H1 (cell line): ENCODE data around the gene RPL3. TPM values are rescaled to one million over a fixed set of nuclear protein-coding genes. Genes with fewer than 3 reads are reported as not detected.

Source experiments
- CTCF ChIA-PET: fragments of 300-600 bp; sonication (Branson Sonifier 250); formaldehyde crosslinking; loops from one replicate; lab custom pipeline; 2021; ENCODE audit not compliant: partially characterized antibody; lab: Charles Lee
- POLR2A ChIA-PET: fragments of 300-600 bp; sonication (Branson Sonifier 250); formaldehyde crosslinking; loops from one replicate; lab custom pipeline; 2021; ENCODE audit warnings: inconsistent platforms; ENCODE audit not compliant: partially characterized antibody; lab: Charles Lee
- DNase-seq, 2 experiments: peaks; one replicate each; pipeline versions ENCODE4 v3.0.0 to v3.0.0-alpha.2; 2010 to 2022; ENCODE audit warnings: low spot score in 2 of 2, low read depth in 1 of 2, mixed read lengths in 1 of 2
- FAIRE-seq: peaks from 2 replicates; lab custom pipeline; 2011; peaks lifted over from hg19 to GRCh38; lab: Jason Lieb, UNC
- H2AFZ ChIP-seq: 2 replicates; pipeline ENCODE4 v1.8.1; 2012; ENCODE audit warnings: low read length, inconsistent platforms
- H2AK5ac ChIP-seq: 2 replicates; pipeline ENCODE4 v1.6.1; 2013; ENCODE audit warnings: low read depth, low read length
- H2BK120ac ChIP-seq: replicated peaks from 2 replicates; pipeline ENCODE3; 2013; ENCODE audit warnings: low read depth, low read length, inconsistent platforms
- H2BK12ac ChIP-seq: 2 replicates; pipeline ENCODE4 v1.6.1; 2013; ENCODE audit warnings: low read depth, low read length
- H2BK15ac ChIP-seq: 2 replicates; pipeline ENCODE4 v1.6.1; 2013; ENCODE audit warnings: low read length
- H2BK20ac ChIP-seq: 2 replicates; pipeline ENCODE4 v1.6.1; 2013; ENCODE audit warnings: low read length
- H2BK5ac ChIP-seq: 2 replicates; pipeline ENCODE4 v1.6.1; 2013; ENCODE audit warnings: low read depth, low read length
- H3K14ac ChIP-seq: 2 replicates; pipeline ENCODE4 v1.6.1; 2013; ENCODE audit warnings: inconsistent platforms; ENCODE audit not compliant: insufficient read length
- H3K18ac ChIP-seq: 2 replicates; pipeline ENCODE4 v1.6.1; 2013; ENCODE audit warnings: low read length; ENCODE audit errors: extremely low read depth
- H3K23ac ChIP-seq: 2 replicates; pipeline ENCODE4 v1.6.1; 2013; ENCODE audit warnings: inconsistent platforms; ENCODE audit not compliant: insufficient read length
- H3K23me2 ChIP-seq: 2 replicates; pipeline ENCODE4 v1.6.1; 2013; ENCODE audit warnings: low read depth, low read length
- H3K27ac ChIP-seq: 2 replicates; pipeline ENCODE4 v1.6.1; 2011; ENCODE audit warnings: low read depth, low read length, inconsistent platforms
- H3K27me3 ChIP-seq, 4 experiments: replicated peaks in 1 of 4; 1 replicate in 1 of 4; 2 replicates in 3 of 4; pipeline versions ENCODE4 v1.6.1 to v1.8.1; 2011 to 2013; ENCODE audit warnings: low read length in 3 of 4, mild to moderate bottlenecking in 3 of 4, inconsistent platforms in 2 of 4, mixed read lengths in 2 of 4, moderate library complexity in 1 of 4; ENCODE audit not compliant: control insufficient read depth in 3 of 4, insufficient read depth in 3 of 4; ENCODE audit errors: extremely low read depth in 1 of 4
- H3K36me3 ChIP-seq, 4 experiments: 2 replicates each; pipeline versions ENCODE4 v1.6.1 to v1.8.1; 2011 to 2013; ENCODE audit warnings: mild to moderate bottlenecking in 4 of 4, low read length in 3 of 4, moderate library complexity in 2 of 4, control low read depth in 1 of 4, inconsistent platforms in 1 of 4; ENCODE audit not compliant: insufficient read depth in 4 of 4, control insufficient read depth in 2 of 4
- H3K4ac ChIP-seq: replicated peaks from 2 replicates; pipeline ENCODE3; 2013; ENCODE audit warnings: low read length, low read depth, mixed read lengths, inconsistent platforms; ENCODE audit not compliant: insufficient read length
- H3K4me1 ChIP-seq, 4 experiments: replicated peaks in 1 of 4; 1 replicate in 1 of 4; 2 replicates in 3 of 4; pipeline versions ENCODE4 v1.6.1 to v1.8.1; 2011 to 2013; ENCODE audit warnings: low read length in 3 of 4, inconsistent platforms in 2 of 4, mixed read lengths in 1 of 4; ENCODE audit not compliant: insufficient read depth in 4 of 4, control insufficient read depth in 3 of 4
- H3K4me2 ChIP-seq, 2 experiments: 2 replicates each; pipeline versions ENCODE4 v1.6.1 to v1.8.1; 2011 to 2013; ENCODE audit warnings: low read depth in 2 of 2, low read length in 2 of 2, control low read depth in 1 of 2, inconsistent platforms in 1 of 2, mild to moderate bottlenecking in 1 of 2; ENCODE audit not compliant: insufficient read depth in 1 of 2
- H3K4me3 ChIP-seq, 4 experiments: fragments of 200-600, 300-600 bp in 1 of 4; sonication (generic), shearing (Covaris generic), sonication (Bioruptor Twin) in 1 of 4; 2 replicates each; pipeline versions ENCODE4 v1.5.1 to v1.8.1; 2011 to 2016; ENCODE audit warnings: low read length in 4 of 4, low read depth in 3 of 4, control low read depth in 2 of 4, inconsistent platforms in 2 of 4, mild to moderate bottlenecking in 2 of 4, mixed read lengths in 1 of 4, moderate library complexity in 1 of 4; ENCODE audit not compliant: insufficient read depth in 2 of 4; ENCODE audit errors: extremely low read depth in 1 of 4
- H3K56ac ChIP-seq: replicated peaks from 2 replicates; pipeline ENCODE3; 2013; ENCODE audit warnings: low read depth, mild to moderate bottlenecking, mixed read lengths, low read length, inconsistent platforms; ENCODE audit not compliant: insufficient read length
- H3K79me1 ChIP-seq: 2 replicates; pipeline ENCODE4 v1.6.1; 2013; ENCODE audit warnings: low read depth, low read length, control low read depth
- H3K79me2 ChIP-seq, 2 experiments: 2 replicates each; pipeline versions ENCODE4 v1.6.1 to v1.8.1; 2012 to 2013; ENCODE audit warnings: low read length in 2 of 2, mild to moderate bottlenecking in 2 of 2, inconsistent platforms in 1 of 2; ENCODE audit not compliant: insufficient read depth in 2 of 2, control insufficient read depth in 1 of 2
- H3K9ac ChIP-seq, 4 experiments: replicated peaks in 1 of 4; 1 replicate in 1 of 4; 2 replicates in 3 of 4; pipeline versions ENCODE4 v1.6.1 to v1.8.1; 2011 to 2013; ENCODE audit warnings: low read depth in 3 of 4, low read length in 3 of 4, control low read depth in 2 of 4, mild to moderate bottlenecking in 2 of 4, moderate library complexity in 2 of 4, inconsistent platforms in 1 of 4; ENCODE audit errors: extremely low read depth in 1 of 4
- H3K9me3 ChIP-seq, 2 experiments: 2 replicates each; pipeline versions ENCODE4 v1.6.1 to v1.8.1; 2012 to 2013; ENCODE audit warnings: mild to moderate bottlenecking in 2 of 2, moderate library complexity in 2 of 2, control low read depth in 1 of 2, inconsistent platforms in 1 of 2, low read depth in 1 of 2, low read length in 1 of 2, mixed read lengths in 1 of 2; ENCODE audit not compliant: insufficient read depth in 2 of 2
- H4K20me1 ChIP-seq, 2 experiments: replicated peaks in 1 of 2; 2 replicates each; pipeline versions ENCODE3 to v1.8.1; 2011 to 2013; ENCODE audit warnings: inconsistent platforms in 2 of 2, low read length in 2 of 2, mild to moderate bottlenecking in 1 of 2; ENCODE audit not compliant: insufficient read depth in 2 of 2, control insufficient read depth in 1 of 2
- H4K5ac ChIP-seq: 2 replicates; pipeline ENCODE4 v1.6.1; 2013; ENCODE audit warnings: low read length, low read depth, mixed read lengths, inconsistent platforms; ENCODE audit not compliant: insufficient read length
- H4K8ac ChIP-seq: 2 replicates; pipeline ENCODE4 v1.8.0; 2013; ENCODE audit warnings: mild to moderate bottlenecking, moderate library complexity, low read length, inconsistent platforms; ENCODE audit not compliant: insufficient read depth; ENCODE audit errors: extremely low read depth
- H4K91ac ChIP-seq: replicated peaks from 2 replicates; pipeline ENCODE3; 2013; ENCODE audit warnings: low read length, mixed read lengths, inconsistent platforms; ENCODE audit not compliant: insufficient read length
- GABPA ChIP-seq: IDR thresholded peaks from 2 replicates; pipeline ENCODE4 v1.6.1; 2011; ENCODE audit warnings: mild to moderate bottlenecking, low read length, moderate library complexity, borderline replicate concordance; ENCODE audit not compliant: insufficient read depth
- KDM1A ChIP-seq: fragments of 200-600, 300-600 bp; sonication (generic); IDR thresholded peaks from 2 replicates; pipeline ENCODE4 v1.7.1; 2016; ENCODE audit warnings: mild to moderate bottlenecking, low read length, borderline replicate concordance
- RXRA ChIP-seq: IDR thresholded peaks from 2 replicates; pipeline ENCODE4 v1.6.1; 2011; ENCODE audit warnings: low read depth, mild to moderate bottlenecking, low read length, moderate library complexity; ENCODE audit not compliant: insufficient read depth
- SP1 ChIP-seq: IDR thresholded peaks from 2 replicates; pipeline ENCODE4 v1.6.1; 2011; ENCODE audit warnings: low read depth, low read length
- WGBS, 2 experiments: shearing (Covaris generic) in 1 of 2; methylation state at CpG; one replicate each; pipeline versions ENCODE4 v1.1.6 to v1.1.7; 2013 to 2015; ENCODE audit warnings: low lambda C conversion rate in 2 of 2, mixed read lengths in 2 of 2, inconsistent platforms in 1 of 2, low coverage in 1 of 2, missing lambda C conversion rate in 1 of 2; ENCODE audit not compliant: insufficient replicate concordance in 2 of 2, insufficient coverage in 1 of 2, insufficient read length in 1 of 2; ENCODE audit errors: extremely low coverage in 1 of 2, missing lambda C conversion rate in 1 of 2; 5-methylcytosine and 5-hydroxymethylcytosine counted together
- polyA plus RNA-seq, 7 experiments: library from polyadenylated mRNA; depleted of rRNA in 3 of 7; stranded (reverse) in 5 of 7; unstranded in 2 of 7; fragments of >200 nt in 5 of 7; fragments of 200-250 nt in 2 of 7; gene quantifications; 1 replicate in 5 of 7; 2 replicates in 1 of 7; 4 replicates in 1 of 7; pipeline versions ENCODE4 v1.2.1 to v1.2.3, GENCODE V29; 2011 to 2013; ENCODE audit warnings: missing spikeins in 2 of 7, mixed read lengths in 2 of 7
- total RNA-seq: library from RNA; stranded (reverse); fragmentation: NEBNext Ultra II Directional; extraction: Animal tissue kit (Norgen Biotek cat#: 25700); gene quantifications from 2 replicates; pipeline ENCODE4 v1.2.1, GENCODE V29; 2021

Gene RPL3
- total and polyA plus RNA-seq, 2 of the 8 experiments (the other 6 are each of a cell fraction or from before 2014, with no cell fraction given): 2,865 to 5,466 TPM

- H3K27me3 ChIP-seq: no peaks in the 10 kb centered on the region
- ChIA-PET POLR2A (interaction anchor here (1.4 to 37.3 kb wide), 3 partner anchors 9 to 127 kb away, joined by 4 to 692 read pairs (median 5); partner anchors contain the start of gene RPL3), CTCF (interaction anchor here (1.1 to 1.6 kb wide), 5 partner anchors 8 to 168 kb away, joined by 3 to 5 read pairs (median 3); no protein-coding TSS in a partner anchor)
- no peaks in the 10 kb centered on the region for H3K79me1 ChIP-seq
- no peak overlapping the region for H2BK15ac ChIP-seq
- no peak overlapping the region for H4K8ac ChIP-seq
- H4K5ac ChIP-seq: no peak overlapping the region
- no peak overlapping the region for H2BK5ac ChIP-seq
- no peak overlapping the region for H2BK20ac ChIP-seq
- H4K91ac ChIP-seq: no peak overlapping the region
- 0 out of 2 replicates have a peak overlapping the region, but pooled peaks have one; percentile 19 for H2BK12ac ChIP-seq
- H3K4me3 ChIP-seq: no peak overlapping the region
- no peaks in the 10 kb centered on the region for H4K20me1 ChIP-seq
- H3K27ac ChIP-seq: no peak overlapping the region
- no peaks in the 10 kb centered on the region for H3K79me2 ChIP-seq
- H3K23me2 ChIP-seq: no peaks in the 10 kb centered on the region
- H3K4me1 ChIP-seq: peaks cover 2 to 22% (median 7%) of the 10 kb centered on the region in 4 experiments
- H3K4me2 ChIP-seq: no peak overlapping the region
- H3K56ac ChIP-seq: no peak overlapping the region
- no peak overlapping the region for H3K9ac ChIP-seq
- no peak overlapping the region for H3K18ac ChIP-seq
- H2AFZ ChIP-seq: no peak overlapping the region
- H3K4ac ChIP-seq: no peak overlapping the region
- H3K14ac ChIP-seq: no peak overlapping the region
- no peak for DNase-seq
- H2BK120ac ChIP-seq: no peak overlapping the region
- H3K9me3 ChIP-seq: peaks cover 0 to 3% of the 10 kb centered on the region in 2 experiments; a peak in 1 of 4 replicates
- no peak for FAIRE-seq
- 76% methylated on average over 7 of the region's 7 CpGs; no CpG with 5 or more reads in 1 of the 2 experiments for WGBS, 2 experiments
- H3K36me3 ChIP-seq: no peaks in the 10 kb centered on the region
- no peak overlapping the region for H2AK5ac ChIP-seq
- H3K23ac ChIP-seq: no peak overlapping the region
- TF ChIP-seq SP1 (no peak), KDM1A (no peak), GABPA (no peak), RXRA (no peak)
Measured at GRCh38 chr22:39301926-39302325, 17.5 kb downstream of the RPL3 start.
